Lower leg skin (tissue), 4 donors: ENCODE data around the gene PDE6A. TPM values are rescaled to one million over a fixed set of nuclear protein-coding genes. Genes with fewer than 3 reads are reported as not detected.

ENCODE experiments used
- DNase-seq, 2 donors: peaks; one replicate each; pipeline ENCODE4 v3.0.0-alpha.2; 2019; ENCODE audit warnings: low spot score in 2 of 2
- H3K4me3 ChIP-seq: fragments of 200-600 bp; sonication (generic); 2 replicates; pipeline ENCODE4 v1.5.1; 2017; ENCODE audit warnings: mild to moderate bottlenecking, low read depth; ENCODE audit not compliant: poor library complexity, severe bottlenecking
- CTCF ChIP-seq, 3 donors: fragments of 450-650 bp; IDR thresholded peaks; one replicate each; pipeline ENCODE4 v1.5.1; 2016; ENCODE audit warnings: antibody characterized with exemption in 3 of 3, mild to moderate bottlenecking in 3 of 3, moderate library complexity in 2 of 3
- POLR2A ChIP-seq, 2 donors: fragments of 450-650 bp; IDR thresholded peaks; one replicate each; pipeline ENCODE4 v1.6.1; 2016 to 2017; ENCODE audit warnings: antibody characterized with exemption in 2 of 2, mild to moderate bottlenecking in 1 of 2, moderate library complexity in 1 of 2
- WGBS, 2 donors: methylation state at CpG; one replicate each; pipeline ENCODE4 v1.1.5; 2018; 5-methylcytosine and 5-hydroxymethylcytosine counted together
- intact Hi-C: fragments of 100-400 bp; cut with DNase I; formaldehyde crosslinking; loops from one replicate; pipeline ENCODE4 v1.15.0; 2023; ENCODE audit warnings: low total_unique reads
- total RNA-seq, 4 donors: library from RNA; depleted of rRNA; stranded (reverse); fragments of >200 nt; gene quantifications; one replicate each; pipeline ENCODE4 v1.1.0, GENCODE V29; 2016

Gene PDE6A
- total RNA-seq, 4 donors from 2014 or later: 0.04 to 1.0 (median 0.49) TPM; not detected in 1

GRCh38 chr5:149931992-149932436, 12.6 kb downstream of the PDE6A start:
- no peak for DNase-seq
- 84 to 85% methylated on average over 14 of the region's 14 CpGs for WGBS, 2 donors
- H3K4me3 ChIP-seq: no peak overlapping the region
- TF ChIP-seq CTCF (IDR thresholded peaks at IDR 0.05): no peak
- no peak for TF ChIP-seq POLR2A (IDR thresholded peaks at IDR 0.05)
- intact Hi-C loops: no loop called here

GRCh38 chr5:149930749-149931574, 13.6 kb downstream of the PDE6A start:
- 69 to 72% methylated on average over 7 of the region's 7 CpGs for WGBS, 2 donors
- no peak for DNase-seq
- TF ChIP-seq POLR2A (IDR thresholded peaks at IDR 0.05): no peak
- no peak for TF ChIP-seq CTCF (IDR thresholded peaks at IDR 0.05)
- intact Hi-C loops: no loop called here
- no peak overlapping the region for H3K4me3 ChIP-seq

- 31 to 46% methylated on average over 6 of the region's 6 CpGs for WGBS, 2 donors
- TF ChIP-seq POLR2A (IDR thresholded peaks at IDR 0.05): no peak
- no peak for TF ChIP-seq CTCF (IDR thresholded peaks at IDR 0.05)
- no peak overlapping the region for H3K4me3 ChIP-seq
- intact Hi-C loops: no loop called here
- DNase-seq: no peak
Observed at GRCh38 chr5:149930043-149930748, 14.4 kb downstream of the PDE6A start.

- intact Hi-C loops: no loop called here
- no peak for TF ChIP-seq CTCF (IDR thresholded peaks at IDR 0.05)
- no peak for TF ChIP-seq POLR2A (IDR thresholded peaks at IDR 0.05)
- 86 to 90% methylated on average over 5 of the region's 5 CpGs for WGBS, 2 donors
- H3K4me3 ChIP-seq: no peak overlapping the region
- DNase-seq: no peak
Observed at GRCh38 chr5:149924486-149924885, 20.1 kb downstream of the PDE6A start.

- no peak for DNase-seq
- WGBS, 2 donors: 86 to 87% methylated on average over 6 of the region's 6 CpGs
- TF ChIP-seq POLR2A (IDR thresholded peaks at IDR 0.05) (no peak), CTCF (IDR thresholded peaks at IDR 0.05) (no peak)
- no peak overlapping the region for H3K4me3 ChIP-seq
- intact Hi-C loops: no loop called here
Observed at GRCh38 chr5:149922950-149923349, 21.6 kb downstream of the PDE6A start.
